ENCODE data around the gene OR7C1. TPM values are rescaled to one million over a fixed set of nuclear protein-coding genes. Genes with fewer than 3 reads are reported as not detected.
A peak's percentile ranks its signal among the peaks of the same experiment; 100 is the strongest.

The OR7C1 gene
- total RNA-seq, 1 donor from 2014 or later: 0.18 TPM

GRCh38 chr19:14764401-14764800, 70.6 kb downstream of the OR7C1 start:
- Histone ChIP-seq H3K27me3 (ENCODE audit: low read depth) (peaks cover 4% of the 10 kb centered on the region), H3K36me3 (peaks cover 6% of the 10 kb centered on the region), H3K9me3 (no peaks in the 10 kb centered on the region), H3K4me3 (no peak overlapping the region), H3K4me1 (no peaks in the 10 kb centered on the region), H3K27ac (no peak overlapping the region)
- ATAC-seq (no peak), DNase-seq (peak; percentile 14)
- intact Hi-C loops (cut with DNase I): no loop called here
- no peak for TF ChIP-seq CTCF (IDR thresholded peaks at IDR 0.05)

DNA sequence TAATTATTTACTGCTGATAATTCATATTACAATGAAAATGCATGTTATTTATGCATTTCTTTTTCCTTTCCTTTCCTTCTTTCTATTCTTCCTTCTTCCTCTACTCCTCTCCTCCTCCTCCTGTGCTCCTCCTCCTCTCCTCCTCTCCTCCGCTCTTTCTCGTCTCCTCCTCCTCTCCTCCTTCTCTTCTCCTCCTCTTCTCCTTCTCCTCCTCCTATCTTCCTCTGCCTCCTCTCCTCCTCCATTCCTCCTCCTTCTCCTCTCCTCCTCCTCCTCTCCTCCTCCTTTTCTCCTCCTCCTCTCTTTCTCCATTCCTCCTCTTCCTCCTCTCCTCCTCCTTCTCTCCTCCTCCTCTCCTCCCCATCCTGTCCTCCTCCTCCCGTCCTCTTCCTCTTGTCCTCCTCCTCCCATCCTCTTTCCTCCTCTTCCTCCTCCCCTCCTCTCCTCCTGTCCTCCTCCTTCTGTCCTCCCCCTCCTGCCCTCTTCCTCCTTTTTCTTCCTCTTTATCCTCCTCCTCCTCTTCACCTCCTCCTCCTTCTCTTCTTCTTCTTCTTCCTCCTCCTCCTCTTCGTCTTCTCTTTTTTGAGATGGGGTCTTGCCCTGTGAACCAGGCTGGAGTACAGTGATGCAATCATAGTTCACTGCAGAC, 71.4 kb downstream of the OR7C1 start:
- H3K27ac ChIP-seq: no peak overlapping the region
- no peaks in the 10 kb centered on the region for H3K4me1 ChIP-seq
- H3K4me3 ChIP-seq: no peak overlapping the region
- DNase-seq: no peak
- H3K9me3 ChIP-seq: no peaks in the 10 kb centered on the region
- peaks cover 6% of the 10 kb centered on the region for H3K36me3 ChIP-seq
- peaks cover 4% of the 10 kb centered on the region for H3K27me3 ChIP-seq (ENCODE audit: low read depth)
- intact Hi-C loops (cut with DNase I): no loop called here
- ATAC-seq: no peak
- no peak for TF ChIP-seq CTCF (IDR thresholded peaks at IDR 0.05)

GRCh38 chr19:14762111-14762510, 72.9 kb downstream of the OR7C1 start:
- Histone ChIP-seq H3K27me3 (ENCODE audit: low read depth) (no peaks in the 10 kb centered on the region), H3K4me1 (no peaks in the 10 kb centered on the region), H3K27ac (no peak overlapping the region), H3K36me3 (no peaks in the 10 kb centered on the region), H3K9me3 (no peaks in the 10 kb centered on the region), H3K4me3 (no peak overlapping the region)
- no peak for DNase-seq
- ATAC-seq: no peak
- no peak for TF ChIP-seq CTCF (IDR thresholded peaks at IDR 0.05)
- intact Hi-C loops (cut with DNase I): no loop called here

GRCh38 chr19:14761607-14762006, 73.4 kb downstream of the OR7C1 start:
- intact Hi-C loops (cut with DNase I): no loop called here
- no peak for TF ChIP-seq CTCF (IDR thresholded peaks at IDR 0.05)
- DNase-seq (no peak), ATAC-seq (no peak)
- no peaks in the 10 kb centered on the region for H3K27me3 ChIP-seq (ENCODE audit: low read depth)
- H3K36me3 ChIP-seq: no peaks in the 10 kb centered on the region
- H3K27ac ChIP-seq: no peak overlapping the region
- no peaks in the 10 kb centered on the region for H3K4me1 ChIP-seq
- no peak overlapping the region for H3K4me3 ChIP-seq
- H3K9me3 ChIP-seq: no peaks in the 10 kb centered on the region

- H3K9me3 ChIP-seq: no peaks in the 10 kb centered on the region
- H3K27me3 ChIP-seq (ENCODE audit: low read depth): no peaks in the 10 kb centered on the region
- no peak for ATAC-seq
- H3K36me3 ChIP-seq: no peaks in the 10 kb centered on the region
- intact Hi-C loops (cut with DNase I): no loop called here
- H3K4me1 ChIP-seq: no peaks in the 10 kb centered on the region
- no peak for DNase-seq
- no peak overlapping the region for H3K27ac ChIP-seq
- H3K4me3 ChIP-seq: no peak overlapping the region
- TF ChIP-seq CTCF (IDR thresholded peaks at IDR 0.05): no peak
Measured at GRCh38 chr19:14758816-14759215, 76.2 kb downstream of the OR7C1 start.
